Retina (tissue), 1 donor: Measurements from ENCODE around the gene FBL.
A peak's percentile ranks its signal among the peaks of the same experiment; 100 is the strongest.
"Not testable (repeated sequence)": the region's sequence is repeated elsewhere in the genome, so short reads cannot be mapped to it uniquely, and the experiment has no call there.

Experiments
- DNase-seq: peaks from one replicate; pipeline ENCODE4 v3.0.0-alpha.2; 2016

The FBL gene

DNA sequence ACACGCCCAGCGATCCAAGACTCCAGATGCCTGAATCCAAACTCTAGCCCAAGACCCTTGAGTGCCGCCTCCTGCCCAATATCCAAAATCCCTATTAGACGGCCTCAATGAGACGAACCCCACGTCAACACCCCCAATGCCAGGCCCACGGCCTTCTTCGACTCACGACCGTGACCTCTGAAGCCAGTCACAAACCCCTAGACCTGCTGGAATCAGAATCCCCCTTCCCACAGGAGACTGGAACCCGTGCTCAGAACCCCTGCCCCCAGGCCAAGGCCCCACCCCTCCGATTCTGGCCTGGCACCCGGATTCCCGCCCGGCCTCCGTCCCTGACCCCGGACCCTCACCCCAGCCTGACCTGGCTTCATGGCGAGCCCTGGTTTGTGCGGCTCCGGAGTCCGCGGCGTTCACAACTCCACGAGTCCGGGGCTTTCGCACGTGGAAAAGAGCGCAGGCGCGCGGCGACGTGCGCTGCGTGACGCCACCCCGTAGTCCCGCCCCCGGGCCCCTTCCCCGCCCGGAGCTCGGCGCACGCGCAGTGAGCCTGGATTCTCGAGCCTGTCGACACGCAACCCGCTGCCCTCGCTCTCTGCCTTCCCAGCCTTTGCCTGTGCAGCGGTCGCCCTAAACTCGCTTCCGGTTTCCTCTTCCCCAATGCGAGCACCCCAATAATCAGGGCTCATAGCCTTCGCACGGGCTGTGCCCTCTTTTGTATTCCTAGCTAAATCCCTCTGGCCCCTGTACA, at the start of gene FBL:
TSS of gene FBL (minus strand) at position 447 of the 745 bp plus-strand sequence. CDS start at position 368, 79 bp downstream.
- peak; percentile 89 for DNase-seq

DNA sequence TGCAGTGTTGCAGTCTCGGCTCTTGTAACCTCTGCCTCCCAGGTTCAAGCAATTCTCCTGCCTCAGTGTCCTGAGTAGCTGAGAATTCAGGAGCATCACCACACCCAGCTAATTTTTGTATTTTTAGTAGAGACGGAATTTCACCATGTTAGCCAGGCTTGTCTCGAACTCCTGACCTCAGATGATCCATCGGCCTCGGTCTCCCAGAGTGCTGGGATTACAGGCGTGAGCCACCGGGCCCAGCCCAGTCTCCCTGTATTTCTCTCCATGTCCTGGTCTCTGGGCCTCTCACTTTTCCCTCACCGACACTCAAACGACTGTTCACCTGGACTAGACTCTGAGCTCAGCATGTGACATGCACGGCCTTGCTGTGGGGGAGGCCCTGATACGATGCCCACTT, 48.9 kb upstream of the FBL start:
- DNase-seq: not testable (repeated sequence)

- DNase-seq: not testable (repeated sequence)
Measured at GRCh38 chr19:39894236-39894606, 48.0 kb upstream of the FBL start.

DNA sequence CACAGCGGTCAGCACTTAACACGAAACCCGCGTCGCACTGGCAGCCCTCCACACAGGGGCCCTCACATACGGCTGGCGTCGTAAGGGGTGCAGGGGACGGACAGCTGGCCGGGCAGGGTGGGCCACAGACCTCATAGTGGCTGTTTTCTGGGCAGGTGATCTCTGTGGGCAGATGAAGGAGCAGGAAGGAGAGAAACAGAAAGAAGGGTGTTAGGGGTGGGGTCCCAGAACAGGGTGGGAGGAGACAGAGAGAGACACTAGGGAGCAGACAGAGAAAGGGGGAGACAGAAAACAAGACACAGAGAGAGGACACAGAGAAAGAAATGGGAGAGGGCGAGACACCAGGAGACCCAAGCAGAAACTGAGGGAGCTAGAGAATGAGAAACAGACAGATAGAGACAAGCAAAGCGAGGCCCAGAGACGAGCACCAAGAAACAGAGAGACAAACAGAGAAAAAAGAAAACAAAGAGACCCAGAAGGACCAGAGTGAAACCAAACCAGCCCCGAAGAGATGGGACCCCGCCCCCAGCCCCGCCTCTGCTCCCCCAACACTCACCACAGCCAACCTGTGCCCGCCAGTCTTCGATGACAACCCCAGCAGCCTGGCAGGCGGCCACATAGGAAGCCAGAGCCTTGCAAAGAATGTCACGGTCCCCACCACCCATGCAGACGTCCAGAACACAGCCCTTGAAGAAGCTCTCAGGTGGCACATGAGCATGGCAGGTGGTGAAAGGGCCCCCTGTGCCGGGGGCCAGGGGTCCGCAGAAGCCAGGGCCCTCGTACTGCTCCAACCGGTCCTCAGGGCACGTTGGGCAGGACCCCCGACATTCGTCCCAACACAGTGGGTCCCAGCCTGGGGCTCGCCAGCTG, 47.4 kb upstream of the FBL start:
- not testable (repeated sequence) for DNase-seq

DNA sequence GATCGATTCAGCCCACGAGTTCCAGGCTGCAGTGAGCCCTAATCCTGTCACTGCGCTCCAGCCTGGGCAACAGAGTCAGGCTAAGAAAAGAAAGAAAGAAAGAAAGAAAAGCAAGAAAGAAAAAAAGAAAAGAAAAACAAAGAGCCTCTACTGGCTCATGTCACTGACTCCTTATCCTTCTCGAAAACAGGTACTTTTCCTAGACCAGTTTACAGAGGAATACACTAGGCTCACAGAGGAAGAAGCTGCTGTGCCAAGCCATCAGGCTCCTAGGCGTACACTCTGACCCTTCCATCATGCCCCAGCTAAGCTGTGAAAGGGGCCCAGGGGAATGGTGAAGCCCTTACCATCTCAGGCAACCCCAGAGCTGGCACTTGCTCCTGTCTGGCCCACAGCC, 46.3 kb upstream of the FBL start:
- DNase-seq: not testable (repeated sequence)

DNA sequence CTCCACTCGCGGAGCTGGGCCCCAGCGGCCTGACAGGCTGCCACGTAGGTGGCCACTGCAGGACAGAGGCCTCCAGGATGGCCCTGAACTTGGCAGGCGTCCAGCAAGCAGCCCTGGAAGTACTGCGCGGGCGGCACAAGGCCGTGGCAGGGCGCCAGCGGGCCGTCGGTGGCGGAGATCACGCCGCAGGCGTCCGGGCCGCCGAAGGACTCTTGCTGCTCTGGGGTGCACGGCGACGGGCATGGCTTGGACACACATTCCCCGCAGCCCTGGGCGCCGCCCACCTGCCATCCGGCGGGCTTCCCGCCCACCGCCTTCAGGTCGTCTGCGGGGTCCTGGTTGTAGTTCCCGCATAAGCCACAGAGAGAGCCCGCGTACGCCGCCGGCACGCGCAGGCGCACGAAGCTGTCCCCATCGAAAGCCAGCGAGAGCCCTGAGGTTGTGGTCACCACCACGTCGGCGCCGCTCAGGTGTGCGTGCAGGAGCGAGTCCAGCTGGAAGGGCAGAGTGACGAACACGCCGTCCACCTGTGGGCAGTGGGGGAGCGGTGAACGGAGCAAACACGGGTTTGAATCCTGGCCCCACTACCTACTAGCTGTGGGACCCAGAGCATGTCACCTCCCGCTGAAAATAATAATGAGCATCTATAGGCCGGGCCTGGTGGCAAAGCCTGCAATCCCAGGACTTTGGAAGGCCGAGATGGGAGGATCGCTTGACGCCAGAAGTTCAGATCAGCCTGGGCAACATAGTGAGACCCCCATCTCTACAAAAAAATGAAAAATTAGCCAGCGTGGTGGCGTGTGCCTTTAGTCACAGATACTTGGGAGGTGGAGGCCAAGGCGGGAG, 45.7 kb upstream of the FBL start:
- peak; percentile 85 for DNase-seq

DNA sequence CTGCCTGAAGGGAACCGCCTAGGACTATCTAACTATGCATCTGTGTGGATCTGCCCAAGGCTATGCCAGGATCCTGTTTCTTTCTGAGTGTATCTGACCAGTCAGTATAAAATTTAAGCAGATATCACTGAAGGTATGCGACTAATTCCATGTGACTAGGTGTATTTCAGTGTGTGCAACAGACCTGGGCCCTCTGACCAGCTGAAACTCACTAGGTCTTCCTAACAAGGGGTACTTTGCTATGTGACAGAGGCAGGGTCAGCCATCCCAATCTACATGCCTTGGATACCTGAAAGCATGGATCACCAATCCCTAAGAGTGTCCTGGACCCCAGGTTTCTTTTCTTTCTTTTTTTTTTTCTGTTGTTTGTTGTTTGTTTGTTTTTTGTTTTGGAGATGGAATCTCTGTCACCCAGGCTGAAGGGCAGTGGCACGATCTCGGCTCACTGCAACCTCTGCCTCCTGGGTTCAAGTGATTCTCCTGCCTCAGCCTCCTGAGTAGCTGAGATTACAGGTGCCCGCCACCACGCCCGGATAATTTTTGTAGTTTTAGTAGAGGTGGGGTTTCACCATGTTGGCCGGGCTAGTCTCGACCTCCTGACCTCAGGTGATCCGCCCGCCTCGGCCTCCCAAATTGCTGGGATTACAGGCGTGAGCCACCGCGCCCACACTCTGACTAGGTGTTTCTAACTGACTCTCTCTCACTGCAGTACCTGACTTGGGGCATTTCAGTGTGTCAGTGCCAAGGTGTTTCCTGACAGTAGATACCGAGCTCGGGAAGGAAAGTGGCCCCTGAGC, 44.8 kb upstream of the FBL start:
- no peak for DNase-seq

DNA sequence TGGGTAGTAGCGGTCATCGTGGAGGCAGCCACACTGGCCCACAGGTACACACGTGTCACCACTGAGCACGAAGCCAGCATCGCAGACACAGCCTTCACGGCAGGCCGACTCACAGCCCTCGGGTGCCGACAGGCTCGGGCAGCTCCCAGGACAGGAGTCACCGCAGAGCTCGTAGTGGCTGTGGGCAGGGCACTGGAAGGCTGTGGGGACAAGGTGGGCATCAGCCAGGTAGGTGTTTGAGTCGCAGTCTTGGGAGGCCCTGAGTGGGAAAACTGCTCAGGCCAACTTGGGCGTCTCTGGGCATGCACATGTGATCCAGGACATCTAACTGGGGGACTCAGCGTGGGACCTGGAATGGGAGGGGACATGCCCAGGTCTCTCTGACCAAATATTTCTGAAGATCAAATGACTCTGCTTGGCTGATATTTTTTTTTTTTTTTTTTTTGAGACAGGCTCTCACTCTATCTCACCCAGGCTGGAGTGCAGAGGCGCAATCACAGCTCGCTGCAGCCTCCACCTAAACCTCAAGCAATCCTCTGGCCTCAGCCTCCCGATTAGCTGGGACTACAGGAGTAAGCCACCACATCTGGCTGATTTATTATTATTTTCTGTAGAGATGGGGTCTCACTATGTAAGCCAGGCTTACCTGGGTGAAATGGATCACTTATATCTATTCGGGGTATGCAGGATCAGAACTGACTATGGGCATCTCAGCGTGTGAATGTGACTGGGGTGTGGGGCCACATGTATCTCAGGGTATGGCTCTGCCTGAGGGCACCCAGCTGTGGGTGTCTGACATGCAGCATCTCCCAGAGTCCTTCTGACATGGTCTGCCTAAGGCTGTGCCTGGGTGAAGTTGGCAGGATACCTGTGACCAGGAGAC, 43.9 kb upstream of the FBL start:
- DNase-seq: not testable (repeated sequence)

DNA sequence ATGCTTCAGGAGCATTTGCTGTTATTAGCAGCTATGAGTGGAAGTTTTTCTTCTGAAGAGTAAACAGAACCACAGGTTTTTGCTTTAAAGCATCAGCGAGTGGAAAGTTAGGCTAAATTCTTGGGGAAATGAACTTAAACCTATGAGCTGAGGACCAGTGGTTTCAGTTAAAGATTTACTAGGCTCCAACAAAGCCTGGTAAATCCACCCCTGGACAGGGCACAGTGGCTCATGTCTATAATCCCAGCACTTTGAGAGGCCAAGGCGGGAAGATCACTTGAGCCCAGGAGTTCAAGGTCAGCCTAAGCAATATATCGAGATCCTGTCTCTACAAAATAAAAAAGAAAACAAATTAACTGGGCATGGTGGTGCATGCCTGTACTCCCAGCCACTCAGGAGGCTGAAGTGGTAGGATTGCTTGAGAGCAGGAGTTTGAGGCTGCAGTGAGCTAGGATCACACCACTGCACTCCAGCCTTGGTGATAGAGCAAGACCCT, 41.3 kb upstream of the FBL start:
- DNase-seq: not testable (repeated sequence)

DNA sequence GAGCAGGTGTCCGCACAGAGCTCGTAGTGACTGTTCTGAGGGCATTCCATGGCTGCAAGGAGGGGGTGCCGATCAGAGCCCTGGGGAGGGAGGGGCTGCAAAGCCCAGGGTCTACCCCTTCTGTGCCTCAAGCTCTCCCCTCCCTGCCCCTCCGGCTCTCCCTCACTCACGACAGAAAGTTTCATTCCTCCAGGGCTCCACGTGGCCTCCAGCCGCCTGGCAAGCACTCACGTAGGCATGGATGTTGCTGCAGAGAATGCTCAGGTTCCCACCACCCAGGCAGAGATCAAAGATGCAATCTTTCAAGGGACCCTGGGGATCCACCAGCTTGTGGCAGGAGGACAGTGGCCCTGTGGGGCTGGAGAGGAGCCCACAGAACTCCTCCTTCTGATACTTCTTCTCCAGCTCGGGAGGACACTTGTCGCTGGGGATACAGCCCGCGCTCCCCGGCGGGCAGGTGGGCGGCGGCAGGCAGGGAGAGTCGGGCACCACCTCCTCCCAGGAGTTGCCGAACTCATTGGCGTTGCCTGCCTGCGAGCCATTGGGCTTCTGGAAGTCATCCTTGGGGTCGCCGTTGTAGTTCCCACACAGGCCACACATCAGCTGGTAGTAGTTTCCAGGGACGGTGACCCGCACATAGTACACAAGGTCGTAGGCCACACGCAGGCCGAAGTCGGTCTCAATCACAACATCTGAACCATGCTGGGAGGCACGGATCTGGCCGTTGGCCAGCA, 39.8 kb upstream of the FBL start:
- DNase-seq: not testable (repeated sequence)

DNA sequence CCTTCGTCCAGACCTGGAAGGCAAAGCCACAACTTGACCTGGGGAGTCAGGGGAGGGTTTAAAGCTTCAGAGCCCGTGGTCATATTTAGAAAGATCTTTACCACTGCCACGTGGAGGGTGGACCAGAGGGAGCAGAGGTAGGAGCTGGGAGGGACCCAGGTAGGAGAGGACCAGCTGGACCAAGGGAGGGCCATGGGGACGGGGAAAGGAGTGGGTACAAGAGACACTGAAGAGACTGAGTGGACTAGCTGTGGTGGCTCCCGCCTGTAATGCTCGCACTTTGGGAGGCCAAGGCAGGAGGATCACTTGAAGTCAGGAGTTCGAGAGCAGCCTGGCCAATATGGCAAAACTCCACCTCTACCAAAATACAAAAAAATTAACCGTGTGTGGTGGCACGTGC, 38.5 kb upstream of the FBL start:
- not testable (repeated sequence) for DNase-seq

DNA sequence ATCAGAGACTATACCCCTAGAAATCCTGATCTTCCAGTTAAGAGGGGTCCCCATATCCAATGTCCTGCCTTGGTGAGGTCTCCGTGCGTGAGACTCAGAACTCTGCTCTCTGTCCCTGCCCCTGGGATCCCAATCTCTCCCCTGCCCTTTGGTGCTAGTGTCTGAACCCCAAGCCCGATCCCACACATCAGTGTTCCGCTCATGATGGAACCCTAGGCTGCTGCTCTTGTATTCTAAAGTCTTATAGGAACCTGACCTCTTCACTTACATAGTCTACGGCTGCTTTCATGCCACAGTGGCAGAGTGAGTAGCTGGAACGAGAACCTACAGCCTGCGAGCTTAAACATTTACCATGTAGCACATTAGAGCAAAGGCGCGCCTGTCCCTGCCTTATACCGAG, 36.5 kb upstream of the FBL start:
- DNase-seq: not testable (repeated sequence)

- peak; percentile 63 for DNase-seq
Measured at GRCh38 chr19:39881495-39882110, 35.4 kb upstream of the FBL start.

DNA sequence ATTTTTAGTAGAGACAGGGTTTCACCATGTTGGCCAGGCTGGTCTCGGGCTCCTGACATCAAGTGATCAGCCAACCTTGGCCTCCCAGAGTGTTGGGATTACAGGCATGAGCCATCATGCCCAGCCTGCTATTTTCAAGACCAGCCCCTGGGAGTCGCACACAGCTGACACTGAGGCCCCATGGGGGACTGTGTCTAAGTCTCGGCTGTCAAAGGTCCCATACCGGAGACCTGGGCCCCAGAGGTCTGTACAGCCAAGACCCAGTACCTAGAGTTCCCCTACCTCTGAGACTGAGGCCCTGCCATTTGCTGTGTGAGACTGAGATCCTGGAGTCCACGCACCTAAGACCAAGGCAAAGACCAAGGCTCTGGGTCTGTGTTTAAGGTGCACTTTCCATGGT, 34.1 kb upstream of the FBL start:
- not testable (repeated sequence) for DNase-seq

DNA sequence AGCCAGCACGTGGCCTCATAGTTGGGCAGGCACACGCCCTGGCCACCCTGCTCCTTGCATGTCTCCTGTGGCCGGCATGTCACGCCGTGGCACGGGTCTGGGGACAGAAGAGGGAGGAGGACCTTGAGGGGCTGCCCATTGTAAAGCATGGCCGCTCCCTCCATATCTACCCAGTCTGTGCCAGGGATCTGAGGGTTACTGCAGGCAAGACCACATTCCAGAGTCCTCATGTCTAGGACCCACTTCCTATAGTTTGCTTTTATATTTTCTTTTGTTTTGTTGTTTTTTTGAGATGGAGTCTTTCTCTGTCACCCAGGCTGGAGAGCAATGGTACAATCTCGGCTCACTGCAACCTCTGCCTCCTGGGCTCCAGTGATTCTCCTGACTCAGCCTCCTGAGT, 33.6 kb upstream of the FBL start:
- not testable (repeated sequence) for DNase-seq

GRCh38 chr19:39878866-39879265, 32.7 kb upstream of the FBL start:
- not testable (repeated sequence) for DNase-seq

- DNase-seq: no peak
Measured at GRCh38 chr19:39878398-39878797, 32.2 kb upstream of the FBL start.

DNA sequence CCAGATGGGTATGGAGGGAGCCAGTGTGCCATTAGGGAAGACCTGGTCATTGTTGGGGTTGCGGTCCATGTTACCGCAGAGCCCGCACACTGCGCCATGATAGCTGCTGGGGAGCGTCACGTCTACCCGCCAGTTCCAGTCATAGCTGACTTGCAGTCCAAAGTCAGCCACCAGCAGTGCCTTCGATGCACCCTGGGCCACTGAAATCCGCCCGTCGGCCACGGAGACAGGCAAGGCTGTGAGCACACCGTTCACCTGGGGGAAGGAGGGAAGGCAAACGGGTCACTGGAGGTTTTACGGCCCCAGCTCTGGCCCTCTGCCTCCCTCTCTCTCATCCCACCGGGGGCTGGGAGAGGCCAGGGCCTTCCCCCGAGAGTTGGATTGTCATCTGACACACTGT, 31.8 kb upstream of the FBL start:
- not testable (repeated sequence) for DNase-seq

DNA sequence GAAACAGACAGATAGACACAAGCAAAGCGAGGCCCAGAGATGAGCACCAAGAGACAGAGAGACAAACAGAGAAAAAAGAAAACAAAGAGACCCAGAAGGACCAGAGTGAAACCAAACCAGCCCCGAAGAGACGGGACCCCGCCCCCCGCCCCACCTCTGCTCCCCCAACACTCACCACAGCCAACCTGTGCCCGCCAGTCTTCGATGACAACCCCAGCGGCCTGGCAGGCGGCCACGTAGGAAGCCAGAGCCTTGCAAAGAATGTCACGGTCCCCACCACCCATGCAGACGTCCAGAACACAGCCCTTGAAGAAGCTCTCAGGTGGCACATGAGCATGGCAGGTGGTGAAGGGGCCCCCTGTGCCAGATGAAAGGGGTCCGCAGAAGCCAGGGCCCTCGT, 31.3 kb upstream of the FBL start:
- DNase-seq: not testable (repeated sequence)

GRCh38 chr19:39876486-39876885, 30.3 kb upstream of the FBL start:
- DNase-seq: not testable (repeated sequence)
